ENCODE results near the gene CCDC38.

CCDC38 gene

GRCh38 chr12:95960241-95960640 is 17.8 kb upstream of the CCDC38 start:
- no peak for DNase-seq

- DNase-seq, result no peak
Observed at GRCh38 chr12:95959107-95959506, 16.7 kb upstream of the CCDC38 start.

DNA sequence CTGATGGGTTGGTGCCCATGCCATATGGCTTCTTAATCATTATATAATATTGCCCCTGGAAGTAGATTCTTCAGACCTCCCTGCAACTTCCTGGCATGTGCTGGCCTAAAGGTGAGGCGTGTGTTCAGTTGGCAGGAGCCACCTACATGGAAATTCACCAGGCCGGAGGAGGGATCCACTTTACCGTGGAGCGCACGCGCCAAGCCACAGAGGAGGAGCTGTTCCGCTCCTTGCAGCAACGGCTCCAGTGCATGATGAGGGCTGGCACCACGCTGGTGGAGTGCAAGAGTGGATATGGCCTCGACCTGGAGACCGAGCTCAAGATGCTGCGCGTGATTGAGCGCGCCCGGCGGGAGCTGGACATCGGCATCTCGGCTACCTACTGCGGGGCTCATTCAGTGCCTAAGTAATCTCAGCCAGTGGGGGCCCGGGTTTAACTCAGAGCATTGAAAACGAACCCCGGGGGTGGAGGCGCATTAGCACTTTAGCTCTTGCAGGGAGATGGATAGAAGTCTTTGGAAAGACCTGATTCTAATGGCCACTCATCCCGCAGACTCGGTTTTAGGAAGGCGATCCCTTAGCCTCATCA is 14.2 kb upstream of the CCDC38 start:
- no peak for DNase-seq

- no peak for DNase-seq
Observed at GRCh38 chr12:95955549-95956159, 13.2 kb upstream of the CCDC38 start.

DNA sequence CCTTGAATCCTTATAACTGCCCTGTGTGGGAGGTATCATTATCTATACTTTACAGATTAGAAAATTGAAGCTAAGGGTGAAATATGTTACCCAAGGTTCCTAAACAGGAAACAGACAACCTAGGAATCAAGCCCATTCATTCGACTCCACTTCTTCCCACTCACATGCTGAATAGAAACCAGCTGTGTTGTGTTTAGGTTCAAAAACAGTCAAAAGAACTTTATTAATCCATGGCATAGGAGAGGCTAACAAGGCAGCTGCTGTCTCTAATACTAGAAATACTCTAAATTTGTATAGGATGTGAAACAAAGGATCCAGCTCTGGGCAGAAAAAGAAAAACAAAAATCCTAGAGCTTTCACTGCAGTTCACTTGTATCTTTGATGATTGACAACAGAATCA is 10.6 kb upstream of the CCDC38 start:
- no peak for DNase-seq

- no peak for DNase-seq
Observed at GRCh38 chr12:95951515-95951914, 9.1 kb upstream of the CCDC38 start.

DNA sequence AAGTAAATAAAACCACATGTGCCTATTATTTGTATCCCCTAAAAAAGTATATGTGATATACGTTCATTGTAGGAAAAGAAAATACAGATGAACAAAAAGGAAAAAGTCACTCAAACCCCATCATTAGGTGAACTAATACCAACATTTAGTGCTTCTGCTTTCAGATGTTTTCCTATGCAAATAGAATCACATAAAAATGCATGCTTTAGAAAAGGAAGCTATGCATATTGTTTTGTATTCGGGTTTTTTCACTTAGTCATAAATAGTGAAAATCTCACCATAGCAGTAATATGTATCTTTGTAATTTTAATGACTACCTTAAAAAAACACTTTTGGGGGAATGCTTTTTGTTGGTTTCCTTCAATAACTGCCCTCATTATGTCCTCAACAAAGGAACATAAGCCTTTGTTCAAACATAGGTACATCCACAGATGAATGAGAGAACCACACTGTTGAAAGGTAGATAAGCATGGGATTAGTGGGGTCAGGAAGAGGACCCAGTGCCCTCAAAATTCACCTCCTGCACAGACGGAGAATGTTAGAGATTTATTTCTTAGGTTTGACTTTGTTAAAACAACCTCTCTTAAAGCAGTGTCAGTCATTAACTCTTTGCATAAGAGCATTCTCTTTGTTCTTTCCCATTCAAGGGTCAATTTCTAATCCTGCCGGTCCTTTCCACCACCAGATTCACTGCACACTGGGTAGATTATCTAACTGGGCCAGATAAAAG is 7.2 kb upstream of the CCDC38 start:
- no peak for DNase-seq

- no peak for DNase-seq
Observed at GRCh38 chr12:95944108-95944704, 1.8 kb upstream of the CCDC38 start.

- DNase-seq, result no peak
Observed at GRCh38 chr12:95943330-95943842, 972 bp upstream of the CCDC38 start, which contains the start of gene AMDHD1. Gene AMDHD1 (plus strand): TSS chr12:95943331. CDS start chr12:95943399, 68 bp downstream.

GRCh38 chr12:95942101-95942523 is 302 bp downstream of the CCDC38 start:
- DNase-seq, result no peak

- peak; percentile 22 for DNase-seq
Observed at GRCh38 chr12:95940514-95940913, 1.9 kb downstream of the CCDC38 start.

DNA sequence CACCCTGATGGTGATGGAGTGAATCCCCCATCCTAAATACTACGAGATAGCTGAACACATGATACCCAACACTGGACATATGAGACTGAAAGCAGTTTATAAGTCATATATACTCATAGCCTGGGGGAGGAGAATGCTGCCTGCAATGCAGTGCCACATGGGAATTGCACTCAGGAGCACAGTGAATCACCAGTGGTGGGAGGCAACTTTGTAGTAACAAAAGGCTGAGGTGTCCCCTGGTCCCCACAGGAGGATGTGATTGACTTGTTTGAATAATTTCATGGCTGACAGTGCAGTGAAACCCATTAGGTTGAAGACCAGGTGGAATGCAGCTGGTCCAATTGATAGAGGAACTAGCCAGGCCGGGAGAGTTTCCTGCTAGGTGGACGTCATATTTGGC is 20.2 kb downstream of the CCDC38 start:
- no peak for DNase-seq

DNA sequence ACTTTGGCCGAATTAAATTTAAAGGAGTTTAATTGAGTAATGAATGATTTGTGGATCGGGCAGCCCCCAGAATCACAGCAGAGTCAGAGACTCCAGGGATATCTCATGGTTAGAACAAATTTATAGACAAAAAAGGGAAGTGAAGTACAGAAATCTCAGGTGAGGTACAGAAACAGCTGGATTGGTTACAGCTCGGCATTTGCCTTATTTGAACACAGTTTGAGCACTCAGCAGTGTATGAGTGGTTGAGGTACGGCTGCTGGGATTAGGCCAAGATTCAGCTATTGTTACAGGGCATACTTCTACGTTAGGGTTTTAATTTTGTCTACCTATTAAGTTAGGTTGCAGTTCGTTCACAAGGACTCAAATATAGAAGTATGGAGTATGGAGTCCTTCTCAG is 23.3 kb downstream of the CCDC38 start:
- DNase-seq, result no peak

DNA sequence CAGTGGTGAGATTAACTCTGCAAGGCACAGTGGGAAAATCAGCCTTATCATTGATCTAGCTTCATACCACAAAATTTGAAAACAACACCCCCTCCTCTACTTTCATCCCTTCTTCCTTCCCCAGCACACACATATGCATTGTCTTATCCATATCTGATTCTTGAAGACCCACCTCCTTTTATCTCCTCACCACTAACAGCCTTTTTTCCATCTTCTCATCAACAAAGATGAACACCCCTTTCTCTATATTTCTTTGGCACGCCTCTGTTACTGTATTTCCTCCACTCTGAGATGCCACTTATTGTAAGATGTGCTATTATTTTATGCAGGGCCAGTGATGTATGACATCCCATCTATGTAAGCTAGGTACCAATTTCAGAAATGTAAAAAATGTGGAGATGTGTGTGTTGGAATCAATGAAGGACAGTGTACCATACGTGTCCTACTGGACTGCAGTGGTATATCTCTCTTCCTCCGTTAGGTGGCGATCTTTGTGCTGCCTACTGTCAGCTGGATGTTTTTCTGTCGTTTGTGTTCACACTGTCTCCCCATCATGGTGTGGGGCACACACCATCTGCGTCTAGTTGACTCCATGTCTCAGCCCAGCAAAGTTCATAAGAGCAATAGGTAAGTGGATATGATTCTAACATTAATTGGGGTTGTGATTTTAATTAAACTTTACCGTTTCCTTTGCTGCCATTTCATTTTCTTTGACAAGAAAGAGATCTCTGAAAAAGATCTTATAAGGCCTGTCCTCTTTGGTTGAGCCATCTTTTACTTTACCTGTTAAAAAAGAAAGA is 24.0 kb downstream of the CCDC38 start:
- peak; percentile 26 for DNase-seq

GRCh38 chr12:95909871-95910270 is 32.5 kb downstream of the CCDC38 start:
- no peak for DNase-seq

GRCh38 chr12:95908573-95908972 is 33.8 kb downstream of the CCDC38 start:
- no peak for DNase-seq

DNA sequence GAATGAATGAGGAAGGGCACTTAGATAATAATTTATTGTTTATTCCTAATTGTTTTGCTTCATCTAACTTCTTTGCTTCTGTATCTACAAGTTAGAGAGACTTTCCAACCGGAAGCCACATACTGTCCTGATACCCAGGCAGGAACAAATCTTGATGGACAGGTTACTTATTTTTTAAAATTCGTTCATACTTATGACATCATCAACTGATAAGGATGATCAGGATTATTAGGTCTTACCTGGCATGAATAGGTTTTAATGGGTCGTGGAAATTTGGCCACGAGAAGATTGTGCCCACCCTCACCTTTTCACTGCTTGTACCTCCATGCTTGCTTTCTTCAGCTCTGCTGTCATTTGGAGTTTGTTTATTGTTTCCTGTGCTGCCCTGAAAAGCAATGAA is 44.3 kb downstream of the CCDC38 start:
- DNase-seq, result no peak

- DNase-seq, result no peak
Observed at GRCh38 chr12:95896846-95897245, 45.6 kb downstream of the CCDC38 start.

- no peak for DNase-seq
Observed at GRCh38 chr12:95890958-95891357, 51.5 kb downstream of the CCDC38 start.

- no peak for DNase-seq
Observed at GRCh38 chr12:95887311-95887710, 55.1 kb downstream of the CCDC38 start.

DNA sequence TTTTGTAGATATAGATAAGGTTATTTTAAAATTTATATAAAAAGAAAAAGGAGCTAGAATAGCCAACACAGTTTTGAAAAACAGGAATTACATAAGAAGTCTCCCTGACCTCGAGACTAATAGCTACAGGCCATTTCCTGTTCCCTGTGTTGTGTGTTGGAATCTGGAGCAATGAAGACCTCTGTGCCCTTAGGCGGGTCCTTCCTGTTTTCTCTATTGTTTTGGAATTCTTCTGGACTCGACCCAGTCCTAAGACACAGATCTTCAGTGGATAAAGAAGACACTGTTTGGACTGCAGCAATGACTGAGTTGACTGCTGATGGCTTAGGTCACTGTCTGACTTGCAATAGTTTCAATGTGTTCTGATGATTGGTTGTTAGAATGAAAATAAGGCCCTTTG is 57.4 kb downstream of the CCDC38 start:
- no peak for DNase-seq

- DNase-seq, result no peak
Observed at GRCh38 chr12:95882873-95883272, 59.5 kb downstream of the CCDC38 start.

GRCh38 chr12:95882080-95882479 is 60.3 kb downstream of the CCDC38 start:
- DNase-seq, result no peak
